ENCODE measurements around the gene ATP1B2. TPM values are rescaled to one million over a fixed set of nuclear protein-coding genes. Genes with fewer than 3 reads are reported as not detected.

Gene ATP1B2
- total RNA-seq, 3 donors from 2014 or later: 0.41 to 8.7 (median 0.67) TPM

- intact Hi-C loops (cut with DNase I, micrococcal nuclease): no loop called here
- DNase-seq: no peak
Observed at GRCh38 chr17:7697828-7698588, 47.3 kb downstream of the ATP1B2 start.

DNA sequence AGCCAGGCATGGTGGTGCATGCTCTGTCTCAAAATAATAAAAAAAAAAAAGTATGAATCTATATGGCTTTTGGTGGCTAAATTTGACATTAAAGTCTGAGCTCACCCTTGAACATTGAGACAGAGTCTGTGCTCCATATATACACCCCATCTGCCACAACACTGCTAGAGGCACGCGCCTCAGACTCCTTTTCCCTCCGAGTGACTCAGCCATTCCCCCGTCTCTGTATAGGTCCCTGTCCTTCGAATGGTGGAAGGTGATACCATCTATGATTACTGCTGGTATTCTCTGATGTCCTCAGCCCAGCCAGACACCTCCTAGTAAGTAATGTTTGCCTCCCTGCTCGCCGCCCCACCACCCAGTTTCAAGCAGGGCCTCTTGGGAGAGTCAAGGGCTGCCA, 49.8 kb downstream of the ATP1B2 start:
- TF ChIP-seq, protein P1, sequence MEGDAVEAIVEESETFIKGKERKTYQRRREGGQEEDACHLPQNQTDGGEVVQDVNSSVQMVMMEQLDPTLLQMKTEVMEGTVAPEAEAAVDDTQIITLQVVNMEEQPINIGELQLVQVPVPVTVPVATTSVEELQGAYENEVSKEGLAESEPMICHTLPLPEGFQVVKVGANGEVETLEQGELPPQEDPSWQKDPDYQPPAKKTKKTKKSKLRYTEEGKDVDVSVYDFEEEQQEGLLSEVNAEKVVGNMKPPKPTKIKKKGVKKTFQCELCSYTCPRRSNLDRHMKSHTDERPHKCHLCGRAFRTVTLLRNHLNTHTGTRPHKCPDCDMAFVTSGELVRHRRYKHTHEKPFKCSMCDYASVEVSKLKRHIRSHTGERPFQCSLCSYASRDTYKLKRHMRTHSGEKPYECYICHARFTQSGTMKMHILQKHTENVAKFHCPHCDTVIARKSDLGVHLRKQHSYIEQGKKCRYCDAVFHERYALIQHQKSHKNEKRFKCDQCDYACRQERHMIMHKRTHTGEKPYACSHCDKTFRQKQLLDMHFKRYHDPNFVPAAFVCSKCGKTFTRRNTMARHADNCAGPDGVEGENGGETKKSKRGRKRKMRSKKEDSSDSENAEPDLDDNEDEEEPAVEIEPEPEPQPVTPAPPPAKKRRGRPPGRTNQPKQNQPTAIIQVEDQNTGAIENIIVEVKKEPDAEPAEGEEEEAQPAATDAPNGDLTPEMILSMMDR (IDR thresholded peaks at IDR 0.05): no peak
- no peak for DNase-seq
- Histone ChIP-seq H3K36me3 (ENCODE audit: low read depth) (no peaks in the 10 kb centered on the region), H3K9me3 (no peaks in the 10 kb centered on the region), H3K4me3 (no peak overlapping the region), H3K4me1 (ENCODE audit: low read depth) (peaks cover 4% of the 10 kb centered on the region)
- intact Hi-C loops (cut with DNase I, micrococcal nuclease): no loop called here
- ATAC-seq: no peak

More at GRCh38 chr17:7697828-7698588, 47.3 kb downstream of the ATP1B2 start:
- no peaks in the 10 kb centered on the region for H3K9me3 ChIP-seq
- ATAC-seq: no peak
- no peaks in the 10 kb centered on the region for H3K36me3 ChIP-seq (ENCODE audit: low read depth)
- TF ChIP-seq, protein P1 (IDR thresholded peaks at IDR 0.05): no peak
- no peak overlapping the region for H3K4me3 ChIP-seq
- no peaks in the 10 kb centered on the region for H3K4me1 ChIP-seq (ENCODE audit: low read depth)

DNA sequence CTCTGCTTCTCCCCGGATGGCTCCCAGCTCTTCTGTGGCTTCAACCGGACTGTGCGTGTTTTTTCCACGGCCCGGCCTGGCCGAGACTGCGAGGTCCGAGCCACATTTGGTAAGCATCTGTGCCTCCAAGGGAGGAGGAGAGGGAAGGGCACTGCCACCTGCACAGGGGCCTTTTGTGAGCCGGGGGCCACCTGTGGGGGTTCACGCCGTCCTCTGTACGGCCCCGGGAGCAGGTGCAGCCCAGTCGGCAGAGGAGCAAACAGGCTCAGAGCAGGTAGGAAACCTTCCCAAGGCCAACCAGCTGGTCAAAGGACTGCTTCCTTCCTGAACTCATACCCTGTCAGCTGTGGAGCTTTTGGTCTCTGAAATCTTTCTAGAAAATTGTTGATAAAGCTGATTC, 51.0 kb downstream of the ATP1B2 start:
- intact Hi-C loops (cut with DNase I, micrococcal nuclease): no loop called here
- no peak for ATAC-seq
- H3K9me3 ChIP-seq: no peaks in the 10 kb centered on the region
- H3K4me1 ChIP-seq (ENCODE audit: low read depth): peaks cover 4% of the 10 kb centered on the region
- H3K4me3 ChIP-seq: no peak overlapping the region
- TF ChIP-seq, protein P1 (IDR thresholded peaks at IDR 0.05): no peak
- no peak for DNase-seq
- no peaks in the 10 kb centered on the region for H3K36me3 ChIP-seq (ENCODE audit: low read depth)

GRCh38 chr17:7702776-7703175, 52.0 kb downstream of the ATP1B2 start:
- Histone ChIP-seq H3K4me1 (ENCODE audit: low read depth) (peaks cover 4% of the 10 kb centered on the region), H3K9me3 (no peaks in the 10 kb centered on the region), H3K36me3 (ENCODE audit: low read depth) (no peaks in the 10 kb centered on the region), H3K4me3 (no peak overlapping the region)
- TF ChIP-seq, protein P1 (IDR thresholded peaks at IDR 0.05): no peak
- no peak for ATAC-seq
- no peak for DNase-seq
- intact Hi-C loops (cut with DNase I, micrococcal nuclease): no loop called here

DNA sequence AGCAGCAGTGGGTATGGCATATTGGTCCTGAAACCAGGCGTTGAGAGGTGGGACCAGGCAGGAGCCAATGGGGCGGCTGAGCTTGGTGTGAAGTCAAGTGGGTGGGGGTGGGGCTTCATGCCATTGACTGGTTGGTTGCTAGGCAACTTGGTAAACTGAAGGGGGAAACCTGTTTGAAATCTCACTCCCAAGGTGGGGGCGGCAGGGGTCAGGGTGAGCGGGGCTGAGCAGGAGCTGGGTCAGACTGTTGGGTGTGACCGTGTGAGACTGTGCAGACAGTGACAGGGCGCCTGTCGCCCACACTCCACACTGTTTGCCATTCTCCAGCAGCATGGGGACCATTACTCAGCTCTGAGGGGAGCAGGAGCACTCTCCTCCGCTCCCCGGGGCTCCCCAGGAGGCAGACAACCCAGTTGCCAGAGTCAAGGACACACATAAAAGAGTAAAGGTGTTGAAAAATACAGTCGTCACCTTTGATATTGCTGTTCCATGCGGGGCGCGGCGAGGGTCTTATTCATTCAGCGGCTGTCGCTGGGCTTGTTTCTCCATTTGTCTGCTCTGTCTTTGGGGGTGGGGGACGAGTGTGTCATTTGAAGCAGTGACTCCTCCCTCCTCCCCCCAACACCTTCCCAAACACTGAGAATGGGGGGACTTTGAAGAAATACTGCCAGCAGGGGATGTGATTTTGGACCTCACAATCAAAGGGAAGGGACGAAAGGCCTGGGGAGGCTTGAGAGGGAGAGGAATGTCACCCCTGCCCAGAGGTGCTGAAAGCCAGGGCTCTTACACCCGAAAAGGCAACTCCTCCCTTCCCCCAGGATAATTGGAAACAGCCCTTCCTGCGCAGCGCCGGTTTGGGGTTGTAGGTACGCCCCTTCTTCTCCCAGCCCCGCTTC, 53.1 kb downstream of the ATP1B2 start:
- peak; percentile 37 for ATAC-seq
- no peak overlapping the region for H3K4me3 ChIP-seq
- H3K4me1 ChIP-seq (ENCODE audit: low read depth): peaks cover 4% of the 10 kb centered on the region
- TF ChIP-seq, protein P1 (IDR thresholded peaks at IDR 0.05): no peak
- DNase-seq: no peak
- H3K9me3 ChIP-seq: no peaks in the 10 kb centered on the region
- intact Hi-C loops (cut with DNase I, micrococcal nuclease): no loop called here
- no peaks in the 10 kb centered on the region for H3K36me3 ChIP-seq (ENCODE audit: low read depth)
